RKO (cell line): Measurements from ENCODE around the gene ZIK1.

Source experiments
- DNase-seq: peaks from one replicate; pipeline ENCODE4 v3.0.0-alpha.2; 2016; ENCODE audit warnings: low spot score

ZIK1 gene

DNA sequence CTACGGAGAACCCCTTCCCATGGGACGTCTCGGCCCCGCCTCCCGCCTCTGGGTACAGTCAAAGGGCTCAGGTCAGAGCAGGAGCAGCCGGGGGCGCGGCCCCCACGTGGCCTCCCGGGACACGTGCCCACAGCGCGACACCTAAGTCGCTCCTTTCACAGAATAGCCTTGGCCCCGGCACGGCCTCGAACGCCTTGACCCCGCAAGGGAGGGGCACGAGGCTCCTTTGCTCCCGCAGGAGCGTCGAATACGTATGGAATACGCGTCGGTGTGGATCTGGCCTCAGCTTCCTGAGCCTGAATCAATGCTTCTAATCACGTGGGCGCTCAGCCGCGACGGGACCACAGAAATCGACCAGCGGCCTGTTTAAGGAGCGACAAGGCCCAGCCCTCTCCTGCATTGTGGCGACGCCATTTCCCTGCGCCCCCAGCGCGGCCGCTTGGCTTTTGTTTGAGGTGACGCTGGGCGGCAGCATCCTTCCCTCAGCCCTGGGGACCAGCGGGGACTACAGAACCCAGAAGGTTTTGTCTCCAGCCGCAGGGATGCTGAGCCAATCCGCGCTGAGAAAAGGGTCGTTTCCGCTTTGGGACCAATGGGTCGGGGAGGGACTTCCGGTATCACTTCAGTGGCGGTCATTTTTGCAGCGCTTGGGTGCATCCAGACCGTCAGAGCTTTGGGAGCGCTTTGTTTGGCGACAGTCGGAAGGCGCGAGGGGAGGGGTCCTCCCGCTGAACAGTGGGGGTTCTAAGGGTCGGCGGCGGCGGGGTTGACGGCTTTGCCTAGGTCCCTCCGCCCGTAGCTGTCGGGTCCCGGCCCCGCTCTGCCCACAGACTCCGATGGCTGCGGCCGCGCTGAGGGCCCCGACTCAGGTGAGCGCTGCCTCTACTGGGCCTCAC, at the start of gene ZIK1:
Gene ZIK1 (plus strand): TSS at position 625 of the 896 bp plus-strand sequence. CDS start 212 bp downstream, at position 837.
- DNase-seq = no peak

DNA sequence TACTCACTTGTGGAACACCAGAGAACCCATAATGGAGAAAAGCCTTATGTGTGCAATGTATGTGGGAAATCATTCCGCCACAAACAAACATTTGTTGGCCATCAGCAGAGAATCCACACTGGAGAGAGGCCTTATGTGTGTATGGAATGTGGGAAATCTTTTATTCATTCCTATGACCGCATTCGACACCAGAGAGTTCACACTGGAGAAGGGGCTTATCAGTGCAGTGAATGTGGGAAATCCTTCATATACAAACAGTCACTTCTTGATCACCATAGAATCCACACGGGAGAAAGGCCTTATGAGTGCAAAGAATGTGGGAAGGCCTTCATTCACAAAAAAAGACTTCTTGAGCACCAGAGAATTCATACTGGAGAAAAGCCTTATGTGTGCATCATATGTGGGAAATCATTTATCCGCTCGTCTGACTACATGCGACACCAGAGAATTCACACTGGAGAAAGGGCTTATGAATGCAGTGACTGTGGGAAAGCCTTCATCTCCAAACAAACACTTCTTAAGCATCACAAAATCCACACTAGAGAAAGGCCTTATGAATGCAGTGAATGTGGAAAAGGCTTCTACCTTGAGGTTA, 45.9 kb upstream of the ZIK1 start:
- DNase-seq = no peak

DNA sequence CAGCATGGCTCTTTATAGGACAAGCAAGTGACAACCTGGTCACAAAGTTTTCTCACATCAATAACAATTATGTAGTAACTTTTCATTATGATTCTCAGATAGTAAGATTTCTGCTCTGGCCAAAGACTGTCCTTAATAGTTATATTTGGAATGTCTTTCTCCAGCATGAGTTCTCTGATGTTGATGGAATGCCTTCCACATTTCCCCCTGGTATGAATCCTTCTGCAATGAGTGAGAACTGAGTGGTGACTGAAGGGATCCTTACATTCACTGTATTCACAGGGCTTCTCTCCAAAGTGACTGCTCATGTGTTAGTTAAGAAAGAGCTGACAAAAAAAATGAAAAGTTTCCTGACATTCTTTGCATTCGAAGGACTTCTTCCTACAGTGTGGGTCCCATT, 37.4 kb upstream of the ZIK1 start:
- no peak for DNase-seq

DNA sequence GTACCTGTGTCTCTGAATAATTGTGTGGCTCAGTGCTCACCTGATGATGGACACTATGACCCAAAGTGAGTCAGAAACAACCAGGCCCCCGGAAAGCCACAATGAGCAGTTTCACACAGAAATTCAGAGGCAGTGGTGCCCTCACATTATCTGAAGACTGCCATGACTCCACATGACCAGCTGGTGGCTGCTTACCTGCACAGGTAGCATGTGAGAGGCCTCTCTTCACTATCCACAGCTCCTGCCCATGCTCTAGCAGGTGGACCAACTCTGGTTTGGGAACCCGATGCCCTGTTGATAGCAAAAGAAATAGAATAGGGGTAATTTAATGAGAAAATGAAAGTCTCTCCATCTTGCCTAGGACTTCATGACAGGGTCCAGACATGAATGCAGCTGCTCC, 31.5 kb upstream of the ZIK1 start:
- DNase-seq = no peak

DNA sequence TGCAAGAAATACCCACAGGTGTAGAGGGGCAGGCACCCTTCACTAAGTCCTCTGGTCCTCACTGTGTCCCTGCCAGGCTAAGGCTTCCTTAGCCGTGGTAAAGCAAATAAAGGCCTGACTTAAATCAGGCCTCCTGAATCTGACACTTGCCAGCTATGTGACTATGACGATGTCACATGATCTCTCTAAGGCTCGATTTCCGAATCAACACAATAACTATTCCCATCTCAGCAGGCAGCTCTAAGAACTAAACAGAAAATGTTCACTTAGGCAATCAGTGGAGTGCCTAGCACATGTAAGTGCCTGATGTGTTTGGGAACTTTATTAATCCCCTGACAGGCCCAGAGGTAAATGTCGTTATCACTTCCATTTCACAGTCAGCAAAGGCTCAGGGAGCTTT, 26.3 kb upstream of the ZIK1 start:
- no peak for DNase-seq

DNA sequence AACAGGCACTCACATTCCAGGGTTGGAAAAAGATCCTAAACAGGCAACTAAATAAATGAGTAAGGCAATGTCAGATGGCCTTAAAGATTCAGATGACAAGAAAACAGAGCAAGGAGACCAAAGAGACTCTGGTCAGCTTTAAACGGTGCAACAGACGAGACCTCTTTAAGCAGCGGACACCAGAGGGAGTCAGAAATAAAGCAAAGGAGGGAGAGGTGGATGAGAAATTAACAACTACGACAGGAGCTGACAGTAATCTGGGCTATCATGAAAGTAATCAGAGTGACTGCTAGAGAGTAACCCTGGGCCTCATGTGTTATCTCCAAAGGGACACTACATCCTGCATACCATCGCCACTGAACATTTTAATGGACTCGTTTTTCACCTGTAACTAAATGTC, 25.4 kb upstream of the ZIK1 start:
- peak; percentile 50 for DNase-seq

DNA sequence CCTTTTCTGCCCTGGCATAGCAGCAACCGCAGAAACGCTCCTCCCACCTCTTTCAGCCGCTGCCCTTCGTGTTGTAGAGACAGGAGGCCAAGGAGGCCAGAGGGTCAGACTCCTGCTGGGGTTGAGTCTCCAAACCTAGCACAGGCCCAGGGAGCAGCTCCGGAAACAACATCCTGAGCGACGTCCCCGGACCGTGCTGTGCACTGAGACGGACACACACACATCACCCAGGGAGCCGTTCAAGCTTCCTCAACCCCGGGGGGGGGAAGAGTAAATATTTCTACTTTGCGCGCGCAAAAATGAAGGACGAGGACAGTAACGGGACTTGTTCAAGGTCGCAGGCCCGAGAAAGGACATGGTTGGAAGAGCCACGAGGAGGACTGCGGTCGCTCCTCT, 24.9 kb upstream of the ZIK1 start:
- DNase-seq = peak; percentile 24

DNA sequence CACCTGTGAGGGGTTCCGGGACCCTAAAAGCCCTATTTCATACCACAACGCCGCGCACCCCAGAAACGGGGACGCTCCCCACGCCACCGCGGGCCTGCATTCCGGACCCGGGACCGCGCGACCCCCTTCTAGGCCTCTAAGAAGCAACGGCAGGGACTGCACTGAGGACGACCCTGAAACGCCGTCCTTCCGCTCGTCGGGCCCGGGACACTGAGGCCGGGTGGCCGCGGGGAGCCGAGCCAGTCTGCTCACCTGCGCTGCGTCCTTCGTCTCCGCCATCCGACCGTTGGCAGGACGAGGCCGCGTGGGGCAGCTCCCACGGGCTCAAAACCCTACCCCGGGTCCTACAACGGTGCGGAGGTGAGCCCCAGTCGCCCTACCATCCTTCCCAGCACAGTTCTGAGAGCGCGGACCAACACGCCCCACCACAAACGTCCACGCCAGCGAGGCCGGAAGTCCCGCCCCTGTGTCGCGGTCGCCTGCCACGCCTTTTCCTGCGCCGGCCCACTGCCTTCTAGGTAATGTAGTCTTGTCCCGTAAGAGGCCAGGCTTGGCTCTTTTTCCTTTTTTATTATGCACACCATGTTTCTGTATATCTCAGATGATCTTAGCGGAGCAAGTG, 24.4 kb upstream of the ZIK1 start, which contains the start of gene ZNF550:
Gene ZNF550 (minus strand): TSS at position 460 of the 622 bp plus-strand sequence. CDS start 181 bp downstream, at position 279.
- DNase-seq = peak; percentile 86

DNA sequence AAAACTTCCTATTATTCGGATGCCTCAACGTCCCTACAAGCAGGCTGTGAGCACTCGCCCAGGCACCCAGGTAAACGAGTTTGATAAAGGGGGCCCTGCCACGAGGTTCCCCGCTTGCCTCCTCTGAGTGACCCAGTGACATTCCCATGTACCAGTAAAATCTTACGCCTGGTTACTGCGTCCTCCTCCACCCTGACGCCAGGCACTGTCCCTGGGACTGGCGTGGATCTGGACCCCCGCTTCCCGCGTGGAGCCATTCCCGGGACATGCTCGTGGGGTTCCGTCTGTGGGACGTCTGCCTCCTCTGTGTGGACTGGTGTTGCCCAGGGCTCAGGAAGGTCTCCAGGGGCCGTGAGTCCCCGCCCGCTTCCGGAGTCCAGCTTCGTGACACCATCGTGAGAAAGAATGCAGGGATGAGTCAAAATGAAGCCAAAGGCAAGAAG, 23.9 kb upstream of the ZIK1 start:
- peak; percentile 90 for DNase-seq

DNA sequence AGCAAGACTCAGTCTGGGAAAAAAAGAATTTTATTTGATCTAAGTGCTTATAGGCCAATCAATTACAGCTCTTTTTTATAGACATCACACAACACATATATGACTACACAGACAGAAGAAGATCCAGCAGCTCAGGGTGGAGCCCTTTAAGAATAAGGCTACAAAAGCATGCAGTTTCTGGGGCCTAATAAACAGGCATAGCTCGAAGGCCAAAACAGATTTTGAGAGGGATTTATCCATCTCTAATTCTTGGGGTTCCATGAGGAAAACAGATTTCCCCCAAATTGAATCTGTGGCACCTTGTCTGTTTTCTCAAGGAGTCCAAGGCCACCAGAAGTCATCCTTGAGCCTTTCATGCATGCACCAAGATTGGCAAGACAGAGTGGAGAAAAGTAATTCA, 20.4 kb upstream of the ZIK1 start:
- no peak for DNase-seq

DNA sequence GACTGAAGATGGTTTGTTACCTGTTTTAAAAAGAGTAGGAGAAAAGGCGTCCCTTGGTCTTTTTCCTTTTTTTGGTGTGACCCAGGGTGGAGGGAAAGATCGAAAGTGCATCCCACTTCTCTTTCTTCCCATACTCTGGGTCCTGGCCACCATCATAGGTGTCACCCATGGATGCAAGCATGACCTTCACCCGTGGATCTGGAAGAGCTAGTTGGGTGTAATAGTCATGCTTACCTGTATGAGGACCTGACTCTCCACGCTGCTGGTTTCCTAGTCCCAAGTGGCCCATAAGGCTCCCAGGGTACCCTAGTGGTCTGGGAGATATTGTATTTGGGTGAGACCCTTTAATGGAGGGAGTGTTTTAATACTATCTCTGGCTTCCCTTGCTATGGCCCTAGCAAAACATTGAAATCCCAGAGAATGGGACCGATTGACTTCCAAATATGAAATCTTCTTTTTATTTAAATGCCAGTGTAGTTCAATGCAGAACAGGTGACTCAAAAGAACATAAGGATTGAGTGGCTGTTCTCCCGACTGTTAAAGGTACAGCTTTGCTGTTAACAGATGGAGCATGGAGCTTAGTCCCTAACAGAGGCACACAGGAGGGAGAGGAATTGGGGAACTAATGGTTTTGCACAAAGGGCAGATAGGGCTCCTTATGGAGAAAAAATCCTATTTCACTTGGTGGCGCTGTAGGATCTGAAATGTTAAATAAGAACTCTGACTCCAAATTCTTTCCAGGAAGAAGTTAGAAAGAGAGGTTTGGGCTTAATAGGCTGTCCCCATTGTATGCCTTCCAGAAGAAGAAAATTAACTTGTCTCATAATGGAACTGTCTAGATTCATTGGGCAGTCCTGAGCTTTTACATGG, 17.3 kb upstream of the ZIK1 start:
- DNase-seq = no peak

DNA sequence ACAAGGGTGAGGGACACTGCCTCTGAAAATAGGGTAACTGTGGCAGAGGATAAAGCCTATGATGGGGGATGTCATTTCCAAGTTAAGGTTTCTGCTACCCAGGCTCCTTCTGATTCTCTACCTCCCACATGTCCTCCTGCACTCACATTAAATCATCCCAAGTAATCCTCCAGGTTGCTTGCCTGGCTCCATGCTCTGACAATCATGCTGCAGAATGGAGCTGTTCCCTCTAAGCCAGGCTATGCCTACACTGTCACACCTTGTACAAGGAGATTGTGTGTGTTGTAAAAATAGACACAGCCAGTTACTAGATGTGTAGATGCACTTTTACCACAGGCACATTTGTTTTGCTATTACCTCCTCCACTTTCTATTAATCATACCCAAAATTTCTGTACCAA, 13.2 kb upstream of the ZIK1 start:
- DNase-seq = no peak

DNA sequence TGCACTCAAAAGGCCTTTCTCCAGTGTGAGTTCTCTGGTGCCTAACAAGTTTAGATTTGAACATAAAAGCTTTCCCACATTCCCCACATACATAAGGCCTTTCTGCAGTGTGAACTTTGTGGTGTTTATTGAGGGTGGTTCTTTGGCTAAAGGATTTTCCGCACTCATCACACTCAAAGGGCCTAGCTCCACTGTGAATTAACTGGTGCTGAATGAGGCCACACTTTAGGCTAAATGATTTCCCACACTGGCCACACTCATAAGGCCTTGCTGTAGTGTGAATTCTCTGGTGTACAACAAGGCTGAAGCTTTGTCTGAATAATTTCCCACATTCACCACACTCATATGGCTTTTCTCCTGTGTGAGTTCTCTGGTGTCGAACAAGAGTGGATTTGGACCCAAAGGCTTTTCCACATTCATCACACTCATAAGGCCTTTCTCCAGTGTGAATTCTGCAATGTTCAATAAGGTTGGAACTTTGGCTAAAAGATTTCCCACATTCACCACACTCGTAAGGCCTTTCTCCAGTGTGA, 11.5 kb upstream of the ZIK1 start:
- no peak for DNase-seq

DNA sequence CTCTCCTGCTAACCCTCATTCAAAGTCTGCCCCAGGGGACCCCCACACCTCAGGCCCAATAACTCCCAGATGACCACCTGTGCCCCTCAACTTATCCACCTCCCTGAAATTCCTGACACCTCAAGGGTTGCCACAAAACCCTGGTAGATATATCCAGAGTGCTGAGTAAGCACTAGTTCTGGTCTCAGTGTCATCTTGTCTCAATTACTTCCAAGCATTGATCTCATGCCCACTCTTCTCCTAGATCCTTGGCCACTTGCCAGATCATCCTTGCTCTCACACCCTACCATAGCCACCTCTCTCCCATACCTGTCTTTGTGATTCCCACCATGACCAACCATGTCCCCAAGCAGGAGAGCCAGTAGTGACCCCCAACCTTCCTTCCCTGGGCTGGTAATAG, 7.3 kb upstream of the ZIK1 start:
- DNase-seq = no peak

DNA sequence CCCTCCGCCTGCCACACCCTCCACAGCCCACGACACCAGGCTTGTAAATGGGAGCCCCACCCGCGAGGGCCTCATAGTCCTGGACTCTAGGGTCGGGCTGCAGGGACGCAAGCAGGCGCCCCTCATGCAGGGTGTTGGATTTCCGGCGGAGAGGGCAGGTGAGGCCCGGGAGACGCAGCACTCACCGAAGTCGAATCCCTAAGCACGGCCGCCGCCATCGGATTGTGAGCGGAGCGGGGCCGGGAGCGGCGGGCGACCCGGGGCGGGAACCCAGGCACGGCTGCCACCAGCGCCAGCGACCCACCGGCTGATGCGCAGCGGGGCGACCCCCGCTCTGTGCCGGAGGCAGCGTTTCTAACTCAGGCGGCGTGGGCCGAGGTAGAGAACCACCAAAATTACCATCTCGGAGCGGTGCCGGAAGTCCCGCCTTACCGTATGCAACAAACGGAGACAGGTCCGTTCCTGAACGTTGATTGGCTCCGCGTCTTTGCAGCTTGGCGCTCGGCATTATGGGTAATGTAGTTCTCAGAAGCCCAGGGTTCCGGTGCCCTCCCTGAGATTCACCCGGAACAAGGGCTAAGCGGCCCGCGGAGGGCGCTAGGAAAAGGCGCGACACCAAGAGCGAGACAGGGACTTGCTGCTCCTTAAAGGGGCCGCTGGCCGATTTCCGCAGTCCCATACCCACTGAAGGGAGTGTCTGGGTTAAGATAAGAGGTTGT, 5.3 kb upstream of the ZIK1 start, which contains the start of gene ZNF416:
Gene ZNF416 (minus strand): TSS at position 425 of the 719 bp plus-strand sequence. CDS start 207 bp downstream, at position 218.
- DNase-seq = peak; percentile 98

DNA sequence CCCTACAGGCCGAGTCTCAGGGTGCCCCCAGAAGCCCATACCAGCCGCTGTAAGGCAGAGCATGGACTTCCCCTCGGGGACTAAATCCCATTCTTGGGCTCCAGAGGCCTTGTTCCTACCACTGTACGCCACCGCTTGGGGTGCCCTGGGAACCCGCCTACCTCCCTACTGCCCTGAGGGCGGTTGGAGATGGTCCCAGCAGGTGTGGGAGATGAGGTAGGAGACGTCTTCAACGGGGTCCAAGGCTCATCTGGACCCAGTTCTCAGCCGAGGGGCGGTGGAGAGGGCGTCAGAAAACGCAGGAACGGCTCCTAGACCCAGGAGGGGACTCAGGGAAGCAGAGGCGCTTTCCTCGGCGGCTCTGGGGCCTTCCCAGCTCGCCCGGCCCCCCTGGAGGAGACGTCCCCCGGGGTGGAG, 833 bp upstream of the ZIK1 start:
- DNase-seq = no peak

DNA sequence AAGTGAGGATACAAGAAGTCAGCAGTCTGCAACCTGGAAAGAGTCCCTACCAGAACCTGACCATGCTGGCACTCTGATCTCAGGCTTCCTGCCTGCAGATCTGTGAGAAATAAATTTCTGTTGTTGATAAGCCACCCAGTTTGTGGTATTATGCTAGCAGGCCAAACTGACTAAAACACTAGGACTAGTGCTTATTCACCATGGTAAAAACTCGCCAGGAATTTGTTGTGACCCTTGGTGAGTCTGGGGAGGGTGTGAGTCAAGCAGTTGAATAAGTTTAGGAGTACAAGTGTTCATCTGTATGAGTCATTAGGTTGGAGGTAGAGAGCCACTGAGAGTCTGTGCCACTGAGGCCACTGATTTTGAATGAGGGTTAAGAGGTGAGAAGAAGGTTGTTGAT, 3.6 kb downstream of the ZIK1 start:
- peak; percentile 86 for DNase-seq

DNA sequence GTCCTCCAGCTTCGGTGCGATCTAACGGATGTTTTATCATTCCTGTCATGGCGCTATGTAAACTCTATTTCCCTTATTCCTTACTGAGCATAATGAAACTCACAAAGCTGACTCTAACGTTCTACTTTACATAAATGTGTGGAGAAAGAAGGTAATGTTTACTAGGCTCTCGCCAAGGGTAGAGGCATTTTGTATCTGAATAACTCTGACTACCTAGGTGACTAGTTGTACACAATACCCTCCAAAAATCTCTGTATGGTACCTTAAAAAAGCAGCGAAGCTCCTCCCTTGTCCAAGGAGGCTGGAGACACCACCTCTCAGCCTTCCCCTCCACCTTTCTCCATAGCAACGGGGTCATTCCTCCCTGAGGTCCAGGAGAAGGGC, 15.4 kb downstream of the ZIK1 start:
- no peak for DNase-seq

DNA sequence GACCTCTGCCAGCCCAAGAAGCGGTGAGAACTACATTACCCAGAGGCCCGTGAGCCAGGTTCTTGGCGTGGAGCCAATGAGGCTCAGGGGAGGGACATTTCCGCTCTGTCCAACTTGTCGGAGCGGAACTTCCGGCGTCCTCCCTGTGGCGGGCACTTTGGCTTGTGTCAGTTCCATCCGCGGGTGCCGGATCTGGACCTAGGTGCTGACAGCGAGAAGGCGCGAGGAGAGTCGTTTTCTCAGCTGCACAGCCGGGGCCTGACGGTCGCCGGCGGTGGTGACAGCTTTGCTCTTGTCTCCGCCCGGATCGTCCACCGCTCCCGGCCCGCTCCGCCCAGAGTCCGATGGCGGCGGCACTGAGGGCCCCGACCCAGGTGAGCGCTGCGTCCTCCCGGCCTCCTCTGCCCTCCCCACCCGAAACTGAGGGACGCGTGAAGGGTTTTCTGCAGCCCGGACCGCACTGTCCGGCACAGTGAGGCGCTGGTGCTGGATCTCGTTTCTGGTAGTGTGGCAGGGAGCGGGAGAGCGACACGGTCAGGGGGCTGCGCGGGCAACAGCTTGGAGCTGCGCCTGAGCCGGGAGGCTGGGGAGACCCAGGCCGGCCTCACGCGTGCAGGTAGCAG, 15.9 kb downstream of the ZIK1 start, which contains the start of gene ZNF530:
Gene ZNF530 (plus strand): TSS at position 125 of the 623 bp plus-strand sequence. CDS start 4,461 bp downstream, outside the sequence.
- no peak for DNase-seq

DNA sequence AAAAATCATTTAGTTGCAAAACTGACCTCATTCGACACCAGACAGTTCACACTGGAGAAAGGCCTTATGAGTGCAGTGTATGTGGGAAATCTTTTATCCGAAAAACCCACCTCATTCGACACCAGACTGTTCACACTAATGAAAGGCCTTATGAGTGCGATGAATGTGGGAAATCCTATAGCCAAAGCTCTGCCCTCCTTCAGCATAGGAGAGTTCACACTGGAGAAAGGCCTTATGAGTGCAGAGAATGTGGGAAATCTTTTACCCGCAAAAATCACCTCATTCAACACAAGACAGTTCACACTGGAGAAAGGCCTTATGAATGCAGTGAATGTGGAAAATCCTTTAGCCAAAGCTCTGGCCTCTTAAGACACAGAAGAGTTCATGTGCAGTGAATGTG, 23.0 kb downstream of the ZIK1 start:
- DNase-seq = no peak
